Stimulated activated CD8-positive, alpha-beta memory T cell treated with anti-CD3 and anti-CD28 coated beads, Interleukin-4, amount 100 ng/mL, for 4 hours (primary cell): Measurements from ENCODE around the gene LARP4B.

Source experiments
- DNase-seq, 2 donors: peaks; one replicate each; pipeline ENCODE4 v3.0.0-alpha.2; 2020; ENCODE audit warnings: low read depth in 2 of 2, low spot score in 1 of 2

The LARP4B gene

DNA sequence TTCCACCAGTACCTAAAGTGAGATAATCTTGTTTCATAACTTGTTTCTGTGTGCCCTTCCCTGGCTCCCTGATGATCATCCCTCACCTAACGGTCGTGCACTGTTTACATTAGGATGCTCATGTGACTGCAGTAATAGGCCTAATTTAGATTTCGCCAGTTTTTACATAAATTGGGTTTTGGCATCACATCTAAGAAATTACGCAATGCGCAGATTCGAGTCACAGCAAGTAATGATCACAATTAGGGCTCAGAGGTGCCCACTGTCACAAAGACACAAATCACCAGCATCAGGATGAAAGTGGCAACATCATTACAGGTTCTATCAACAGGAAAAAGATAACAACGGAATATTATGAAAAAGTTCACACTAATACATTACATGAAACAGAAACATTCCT is 94.7 kb downstream of the LARP4B start:
- DNase-seq, result no peak

DNA sequence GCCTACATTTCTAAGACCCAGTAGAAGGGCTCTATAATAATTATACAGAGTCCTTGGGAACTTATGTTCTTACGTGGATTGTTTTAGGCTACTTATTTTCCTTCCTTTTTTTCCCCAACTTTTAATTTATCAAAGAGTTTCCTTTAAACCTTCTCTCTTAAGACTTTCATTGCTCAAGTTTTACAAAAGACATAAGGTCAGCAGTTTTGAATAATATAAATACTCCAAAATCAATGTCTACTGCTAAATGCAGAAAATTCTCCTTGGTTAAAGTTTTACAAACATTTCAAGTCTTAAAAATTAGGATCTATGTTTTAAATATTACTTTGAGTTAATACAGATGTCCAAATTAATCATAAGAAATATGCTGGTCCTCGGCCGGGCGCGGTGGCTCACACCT is 97.0 kb downstream of the LARP4B start:
- DNase-seq, result no peak

DNA sequence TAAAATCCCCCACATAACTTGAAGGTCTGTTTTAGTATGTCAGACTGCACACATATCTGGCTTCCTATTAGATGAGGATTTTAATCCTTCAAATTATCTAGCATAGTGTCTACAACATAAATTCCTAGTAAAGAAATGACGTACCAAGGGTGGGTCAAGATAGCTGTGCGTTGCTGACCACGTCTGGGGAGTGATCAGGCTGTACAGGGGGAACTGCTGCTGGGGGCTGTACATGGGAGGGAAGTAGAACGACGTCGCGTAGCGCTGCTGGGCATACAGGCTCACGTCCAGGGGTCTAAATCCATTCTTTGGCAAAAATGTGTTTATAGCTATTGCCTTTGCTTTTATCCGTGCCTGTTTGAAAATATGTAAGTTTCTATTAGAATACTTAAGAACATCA is 102.3 kb downstream of the LARP4B start:
- DNase-seq, result no peak

DNA sequence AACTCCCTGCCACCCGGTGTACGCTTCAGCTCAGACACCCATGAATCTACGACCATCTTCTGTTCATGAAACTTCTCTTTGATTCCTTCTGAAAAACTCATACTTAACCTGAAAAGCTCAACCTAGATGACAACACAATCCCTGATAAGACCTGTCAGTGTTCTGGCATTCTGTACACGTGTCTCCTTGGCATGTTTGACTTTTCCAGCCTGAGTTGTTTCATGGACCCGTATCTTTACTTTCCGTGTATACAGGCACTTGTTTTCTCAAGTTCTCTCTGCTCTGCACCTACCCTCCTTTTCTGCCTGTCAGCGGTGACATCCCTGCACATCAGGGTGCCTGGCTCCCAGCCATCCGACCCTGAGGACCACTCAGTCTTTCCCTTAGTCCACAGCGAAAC is 103.3 kb downstream of the LARP4B start:
- no peak for DNase-seq

DNA sequence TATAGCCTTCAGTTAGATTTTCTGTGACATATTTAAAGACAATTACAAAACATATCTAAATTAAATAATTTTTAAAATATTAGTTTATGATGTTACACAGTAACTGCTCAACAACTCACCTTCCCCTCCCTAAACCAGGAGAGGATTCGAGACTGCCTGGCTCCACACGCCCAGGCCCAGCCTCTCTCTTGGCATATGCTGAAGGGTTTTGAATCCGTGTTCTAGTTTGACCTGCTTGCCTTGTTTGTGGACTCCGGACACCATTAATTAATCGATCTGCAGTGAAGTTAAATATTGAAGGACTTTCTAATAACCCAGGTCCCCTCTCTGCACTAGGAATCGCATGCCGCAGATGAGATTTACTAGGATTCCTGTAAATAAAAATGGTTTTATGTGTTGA is 106.6 kb downstream of the LARP4B start:
- no peak for DNase-seq

DNA sequence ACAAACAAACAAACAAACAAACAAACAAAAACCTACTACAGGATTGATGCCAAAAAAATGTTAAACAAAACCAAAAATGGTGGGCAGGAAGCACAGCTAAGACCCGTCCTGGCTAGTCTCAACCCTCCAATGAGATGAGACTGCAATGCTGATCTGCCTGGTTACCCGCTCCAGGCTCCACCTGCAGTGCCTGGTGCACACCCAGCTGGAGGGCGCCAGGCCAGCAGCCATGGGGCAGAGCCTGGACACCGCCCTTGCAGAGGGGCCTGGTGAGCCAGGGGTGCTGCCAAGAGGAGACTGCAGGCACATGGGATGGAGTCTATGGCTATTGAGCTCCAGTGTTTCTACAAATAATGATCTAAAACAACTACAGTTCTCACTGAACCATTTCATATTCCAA is 107.0 kb downstream of the LARP4B start:
- no peak for DNase-seq

DNA sequence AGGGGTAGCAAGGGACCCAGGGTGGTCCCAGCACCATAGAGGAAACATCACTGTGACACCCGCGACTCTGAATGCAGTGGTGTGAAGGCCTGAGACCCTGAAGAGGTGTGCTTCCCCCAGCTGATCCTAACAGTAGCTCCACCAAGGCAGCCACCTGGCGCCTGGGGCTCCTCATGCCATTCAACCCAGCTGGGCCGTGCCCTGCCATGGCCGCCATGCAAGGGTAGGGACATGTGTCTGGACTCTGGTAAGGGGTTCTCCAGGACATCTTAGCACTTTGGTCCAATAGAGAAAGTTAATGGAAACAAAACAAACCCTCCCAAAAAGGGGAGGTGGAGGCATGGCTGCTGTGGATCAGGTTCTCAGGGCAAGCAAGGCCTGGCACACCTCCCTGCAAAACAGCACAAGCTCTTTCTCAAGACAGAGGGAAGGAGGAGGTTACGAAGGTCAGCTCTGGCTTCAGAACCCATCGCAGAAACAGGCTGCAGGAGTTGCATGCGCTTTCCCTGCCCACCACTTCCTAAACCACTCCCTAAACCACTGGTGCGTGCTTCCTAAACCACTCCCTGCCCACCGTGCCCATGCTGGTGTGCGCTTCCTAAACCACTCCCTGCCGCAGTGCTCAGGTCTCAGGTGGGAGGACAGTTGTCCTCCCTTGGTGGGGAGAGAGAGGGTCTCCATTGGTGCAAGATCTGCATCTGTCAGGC is 108.7 kb downstream of the LARP4B start:
- DNase-seq, result no peak

DNA sequence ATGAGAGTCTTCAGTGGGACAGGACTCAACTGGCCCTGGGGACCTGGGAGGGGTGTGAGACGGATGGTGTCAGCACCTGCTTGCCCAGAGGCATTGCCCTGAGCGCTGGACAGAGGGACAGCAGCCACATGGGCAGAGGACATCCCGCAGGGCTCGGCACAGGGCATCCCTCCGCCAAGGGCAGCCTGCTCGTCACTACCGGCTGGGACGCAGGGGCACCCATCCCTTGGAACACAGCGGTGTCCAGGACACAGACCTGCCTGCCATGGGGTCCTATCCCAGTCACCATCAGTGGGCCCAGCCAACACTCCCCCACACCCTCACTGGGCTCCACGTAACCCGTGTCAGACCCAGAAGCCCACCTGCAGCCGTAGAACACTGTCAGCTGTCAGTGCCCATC is 109.3 kb downstream of the LARP4B start:
- no peak for DNase-seq

DNA sequence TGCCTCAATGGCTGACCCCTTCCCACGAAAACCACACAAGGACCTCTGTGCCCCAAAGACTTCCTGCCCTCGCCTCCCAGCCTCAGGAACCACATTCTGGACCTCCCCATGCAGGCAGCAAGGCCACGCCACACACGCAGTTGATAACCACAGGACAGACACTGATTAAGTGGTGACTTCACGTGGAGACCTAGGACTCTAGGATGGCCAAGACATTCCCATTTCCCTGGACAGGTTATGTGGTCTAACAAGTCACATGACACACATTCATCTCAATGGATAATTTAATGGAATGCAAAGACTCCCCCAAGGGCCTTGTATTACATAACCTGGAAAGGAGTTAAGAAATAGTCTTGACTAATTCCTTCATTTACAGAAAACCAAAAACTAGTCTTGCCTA is 110.2 kb downstream of the LARP4B start:
- DNase-seq, result no peak

DNA sequence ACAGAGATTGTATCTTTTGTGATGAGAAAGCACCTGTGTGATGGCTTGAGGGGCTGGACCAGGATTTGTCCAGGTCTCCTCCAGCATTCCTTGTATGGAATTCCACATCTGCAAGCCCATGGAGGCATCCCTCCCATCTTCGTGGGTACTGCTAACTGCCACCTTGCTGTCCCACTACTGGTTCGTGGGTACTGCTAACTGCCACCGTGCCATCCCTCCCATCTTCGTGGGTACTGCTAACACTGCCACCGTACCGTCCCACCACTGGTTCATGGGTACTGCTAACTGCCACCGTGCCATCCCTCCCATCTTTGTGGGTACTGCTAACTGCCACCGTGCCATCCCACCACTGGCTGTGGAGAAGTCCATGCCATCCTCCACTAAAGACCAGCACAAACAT is 111.7 kb downstream of the LARP4B start:
- no peak for DNase-seq

DNA sequence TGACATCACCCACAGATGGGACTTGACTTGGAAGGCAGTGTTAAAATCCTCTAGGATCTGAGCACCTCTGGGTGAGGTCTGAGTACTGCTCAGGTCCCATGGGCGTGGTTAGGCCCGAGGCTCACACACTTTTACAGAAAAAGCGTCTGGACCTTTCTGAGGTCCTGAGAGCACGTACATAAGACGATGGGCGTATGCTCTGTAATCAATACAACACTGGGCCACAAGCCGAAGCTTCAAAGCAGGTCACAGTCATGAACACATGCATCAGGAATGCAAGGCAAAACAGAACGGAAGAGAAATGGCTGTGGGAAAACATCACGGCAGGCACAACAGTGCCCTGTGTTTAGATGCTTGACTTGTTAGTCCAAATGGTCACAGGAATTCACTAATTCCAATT is 112.2 kb downstream of the LARP4B start:
- no peak for DNase-seq

DNA sequence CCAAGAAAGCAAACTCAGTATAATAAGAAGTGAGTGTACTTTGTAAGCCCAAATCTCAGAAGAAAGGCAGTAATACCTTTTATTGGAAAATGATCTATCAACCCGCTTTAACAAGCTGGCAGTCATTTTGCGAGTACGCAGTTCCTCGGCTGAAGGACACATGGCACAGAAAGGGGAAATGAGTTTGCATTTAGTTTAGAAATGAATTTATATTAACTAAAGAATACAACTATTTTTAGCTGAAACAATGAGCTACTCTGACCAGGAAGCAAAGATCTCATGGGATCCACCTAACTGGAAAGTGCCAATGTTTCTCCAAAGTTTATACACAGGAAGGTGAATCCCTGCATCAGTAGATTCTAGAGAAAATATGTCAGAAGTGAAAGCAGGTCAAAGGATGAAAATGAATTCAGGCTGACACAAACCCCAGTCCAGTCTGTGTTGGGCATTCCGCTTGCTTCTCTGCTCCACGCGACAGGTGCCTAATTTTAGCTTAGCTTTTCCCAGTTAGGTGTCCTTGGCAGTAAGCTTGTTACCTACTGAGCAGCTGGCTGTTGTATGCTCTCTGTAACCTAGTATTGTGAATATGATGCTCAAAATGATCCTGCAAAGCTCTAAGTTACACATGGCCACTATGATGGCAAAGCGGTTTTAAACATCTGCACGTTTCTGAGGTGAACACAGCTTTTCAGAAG is 112.8 kb downstream of the LARP4B start:
- DNase-seq, result no peak

DNA sequence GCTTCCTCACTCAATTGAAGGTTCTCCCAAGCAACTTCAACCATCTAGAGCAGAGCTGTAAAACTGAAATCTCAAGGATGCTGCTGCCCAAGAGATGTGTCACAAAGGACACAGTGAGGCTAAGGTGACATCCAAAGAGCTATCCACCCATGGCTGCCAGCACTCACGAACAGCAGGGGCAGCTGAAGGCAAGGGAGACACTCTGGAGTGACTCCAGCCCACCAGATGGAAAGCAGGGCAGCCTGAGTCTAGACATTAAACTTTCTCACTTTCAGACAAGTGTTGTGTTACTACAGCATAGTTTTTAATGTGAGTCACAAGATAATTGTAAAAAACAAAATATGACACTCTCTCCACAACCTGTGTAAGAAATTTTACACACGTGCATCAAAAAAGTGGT is 113.5 kb downstream of the LARP4B start:
- DNase-seq, result no peak

DNA sequence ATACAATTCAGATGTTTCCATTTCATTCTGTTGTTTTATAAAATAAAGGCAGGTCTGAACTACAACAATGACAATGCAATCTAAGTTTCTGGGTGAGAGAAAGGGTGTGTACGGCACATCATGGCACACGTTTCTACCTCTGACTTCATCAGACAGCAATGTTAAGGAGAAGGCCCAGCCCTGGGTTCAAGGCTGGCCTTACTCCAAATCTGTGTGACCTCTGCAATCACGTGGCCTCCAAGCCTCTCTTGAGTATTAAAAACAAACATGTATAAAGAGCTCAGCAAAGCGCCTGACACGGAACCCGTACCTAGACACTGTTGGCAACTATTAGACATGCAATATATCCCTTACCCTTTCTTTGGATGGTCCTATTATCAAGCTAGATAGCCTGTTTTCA is 114.1 kb downstream of the LARP4B start:
- no peak for DNase-seq

DNA sequence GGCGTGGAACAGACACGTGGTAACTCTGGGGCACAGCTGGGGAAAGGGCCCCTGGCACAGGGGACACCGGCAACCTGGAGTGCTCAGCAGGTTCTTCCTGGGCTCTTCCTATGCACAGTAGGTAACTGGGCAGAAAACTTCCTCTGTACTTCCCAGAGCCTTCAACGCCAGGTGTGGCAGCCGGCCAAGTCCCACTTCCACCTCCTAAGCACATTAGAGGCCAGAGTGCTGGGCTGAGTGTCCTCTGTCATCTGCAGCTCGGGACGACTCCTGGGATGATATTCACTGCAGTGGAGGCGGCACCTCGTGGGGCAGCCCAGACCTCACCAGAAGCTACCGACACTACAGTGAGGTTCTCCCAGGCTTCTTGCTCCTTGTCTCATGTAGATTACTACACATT is 114.5 kb downstream of the LARP4B start:
- DNase-seq, result no peak

DNA sequence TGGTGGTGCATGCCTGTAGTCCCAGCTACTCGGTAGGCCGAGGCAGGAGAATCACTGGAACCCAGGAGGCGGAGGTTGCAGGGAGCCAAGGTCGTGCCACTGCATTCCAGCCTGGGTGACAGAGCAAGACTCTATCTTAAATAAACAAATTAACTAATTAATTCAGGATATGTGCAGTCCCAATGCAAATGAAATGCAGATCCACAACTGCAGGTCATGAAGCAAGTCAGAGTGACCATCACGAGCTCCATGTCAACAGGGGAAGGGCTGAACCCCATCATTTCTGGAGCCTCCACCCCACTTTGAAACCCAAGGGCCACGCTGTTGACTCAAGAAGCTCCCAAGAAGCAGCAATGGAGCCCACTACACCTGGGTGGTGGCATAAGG is 115.4 kb downstream of the LARP4B start:
- DNase-seq, result no peak

DNA sequence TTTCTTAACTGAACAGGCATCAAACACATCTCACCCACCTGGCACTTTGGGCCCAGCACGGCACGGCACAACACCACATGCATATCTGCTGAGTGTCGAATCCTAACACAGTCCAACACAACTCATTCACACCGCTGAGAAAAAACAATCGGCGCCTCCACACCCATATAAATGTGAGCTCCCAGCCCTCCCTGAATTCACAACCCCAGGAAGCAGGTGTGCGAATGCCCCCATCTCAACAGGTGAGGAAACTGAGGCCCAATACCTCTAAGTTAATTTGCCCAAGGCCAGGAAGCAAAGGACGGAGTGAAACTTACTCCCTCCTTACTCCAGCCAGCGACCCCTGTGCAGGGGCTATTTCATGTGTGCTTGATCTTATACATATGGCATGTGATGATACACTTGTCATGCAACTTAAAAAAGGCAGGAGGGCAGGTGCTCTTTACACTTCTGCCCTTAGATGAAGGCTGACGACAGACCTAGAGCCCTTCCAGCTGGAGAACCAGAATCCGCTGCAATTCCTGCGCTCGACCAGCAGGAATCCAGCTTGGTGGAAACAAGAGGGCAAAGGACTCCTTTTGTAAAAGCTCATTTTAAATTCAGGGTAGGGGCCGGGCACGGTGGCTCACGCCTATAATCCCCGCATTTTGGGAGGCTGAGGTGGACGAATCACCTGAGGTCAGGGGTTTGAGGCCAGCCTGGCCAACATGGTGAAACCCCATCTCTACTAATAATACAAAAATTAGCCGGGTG is 116.0 kb downstream of the LARP4B start:
- DNase-seq, result no peak

DNA sequence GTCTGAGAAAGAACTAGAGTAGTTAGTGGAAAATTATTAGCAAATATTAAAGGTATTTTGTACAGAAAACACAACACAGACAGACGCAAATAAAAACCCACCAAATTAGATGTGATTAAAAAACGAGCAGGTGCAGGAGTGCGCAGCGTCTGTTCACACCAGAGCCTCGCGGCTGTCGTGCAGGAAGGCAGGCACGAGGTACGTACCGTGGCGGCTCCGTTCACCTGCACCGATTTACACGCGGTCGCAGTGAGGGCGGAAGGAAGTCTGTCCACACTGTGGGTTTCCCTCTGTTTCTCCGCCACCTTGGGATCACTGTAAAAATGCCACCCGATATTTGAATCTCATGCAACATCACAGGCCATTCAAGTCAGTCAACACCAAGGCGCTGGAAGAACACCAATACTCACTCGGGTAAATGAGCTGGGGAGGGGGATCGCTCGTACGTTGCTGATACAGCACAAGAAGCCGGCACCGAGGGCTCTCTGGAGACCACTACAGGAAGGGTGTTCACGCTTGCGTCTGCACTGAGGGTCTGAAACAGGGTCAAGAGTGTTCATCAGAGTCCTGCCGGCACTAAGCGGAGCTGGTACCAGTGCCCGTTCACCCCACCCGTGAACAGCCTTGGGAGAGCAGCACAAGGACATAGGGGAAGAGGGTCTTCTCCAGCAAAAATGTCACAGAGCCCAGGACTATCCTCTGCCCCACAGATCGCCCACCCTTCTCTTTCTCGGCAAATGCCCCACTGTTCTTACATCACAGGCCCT is 116.8 kb downstream of the LARP4B start:
- no peak for DNase-seq

DNA sequence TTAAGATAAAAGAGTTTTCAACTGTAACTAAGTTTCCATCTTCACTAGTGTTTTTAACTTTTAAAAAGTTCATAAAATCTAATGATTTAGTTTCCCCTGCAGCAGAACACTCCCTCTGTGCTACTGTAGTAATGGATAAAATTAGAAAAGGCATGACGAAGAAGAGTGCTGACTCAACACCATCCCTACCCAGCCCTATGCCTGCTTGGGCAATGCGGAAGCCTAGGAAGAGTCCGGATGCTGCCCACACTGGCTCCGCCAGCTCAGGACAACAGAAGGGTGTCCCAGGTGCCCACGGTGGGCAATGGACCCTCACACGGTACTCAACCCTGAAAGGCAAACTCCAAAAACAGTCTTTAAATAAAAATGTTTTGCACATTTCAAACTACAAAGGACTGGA is 118.2 kb downstream of the LARP4B start:
- no peak for DNase-seq

DNA sequence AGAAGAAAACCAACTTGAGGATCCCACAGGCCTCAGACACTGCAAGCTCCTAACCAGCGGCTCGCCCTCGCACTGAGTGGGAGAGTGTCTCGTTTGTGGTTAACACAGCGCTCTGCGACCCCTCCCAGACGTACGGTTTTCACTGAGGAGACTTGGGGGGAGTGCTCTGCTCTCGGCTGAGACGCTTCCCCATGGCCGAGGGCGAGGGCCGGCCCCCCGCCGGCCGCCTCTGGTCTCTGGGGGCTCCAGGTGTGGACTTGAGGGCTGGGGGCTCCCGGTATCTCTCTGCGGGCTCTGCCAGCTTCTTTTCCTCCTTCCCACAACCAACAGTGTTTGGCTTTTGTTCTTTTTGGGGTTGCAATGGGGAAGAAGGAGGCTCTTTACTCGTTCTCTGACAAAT is 118.7 kb downstream of the LARP4B start:
- DNase-seq, result no peak

DNA sequence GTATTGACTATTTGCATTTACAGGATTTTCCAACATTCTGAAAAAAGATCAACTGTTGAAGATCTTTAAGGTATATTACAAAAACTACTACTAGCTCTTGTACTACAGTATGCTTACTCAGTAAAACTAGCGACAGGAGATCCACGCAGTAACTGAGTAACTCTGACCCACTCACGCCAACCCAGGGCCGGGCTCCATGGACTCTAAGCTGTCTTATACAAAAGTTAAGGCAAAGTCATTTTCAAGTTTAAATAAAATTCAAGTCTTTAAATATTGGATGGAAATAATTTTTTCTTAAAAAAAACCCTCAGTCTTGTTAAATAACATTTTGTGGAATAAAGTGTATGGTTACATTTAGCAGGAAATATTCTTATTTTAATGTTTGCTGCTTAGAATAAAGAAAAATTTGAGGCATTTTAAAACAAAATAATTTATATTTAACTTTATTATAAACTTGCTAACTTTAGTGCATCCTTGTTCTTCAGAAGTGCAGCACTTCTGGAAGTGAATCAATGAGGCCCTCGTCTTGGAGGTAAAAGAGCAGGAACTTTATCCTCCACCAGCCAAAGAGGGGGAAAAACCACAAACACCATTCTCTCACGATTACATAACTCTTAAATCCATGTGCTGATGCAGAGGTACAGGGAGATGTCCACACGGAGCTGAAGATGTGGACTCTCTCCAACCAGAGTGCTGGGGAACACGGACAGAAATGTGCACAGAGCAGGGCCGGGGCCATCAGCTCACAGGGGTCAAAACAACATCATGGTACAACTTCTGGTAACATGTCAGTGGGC is 119.9 kb downstream of the LARP4B start:
- no peak for DNase-seq
